Type B pancreatic cell (in vitro differentiated cells): ENCODE measurements around the gene ALKBH1. TPM values are rescaled to one million over a fixed set of nuclear protein-coding genes. Genes with fewer than 3 reads are reported as not detected.
A peak's percentile ranks its signal among the peaks of the same experiment; 100 is the strongest.

Experiments
- DNase-seq: peaks from one replicate; pipeline ENCODE4 v3.0.0; 2021; ENCODE audit warnings: mixed read lengths; ENCODE audit not compliant: unreplicated experiment; ENCODE audit errors: extremely low spot score
- H3K27ac Mint-ChIP-seq: 2 replicates; pipeline ENCODE4 v1.8.0; 2021; ENCODE audit warnings: mild to moderate bottlenecking, mixed read lengths
- H3K27me3 Mint-ChIP-seq: 2 replicates; pipeline ENCODE4 v1.8.0; 2021; ENCODE audit warnings: mixed read lengths
- H3K36me3 Mint-ChIP-seq: 2 replicates; pipeline ENCODE4 v1.8.0; 2021; ENCODE audit warnings: mixed read lengths
- H3K4me1 Mint-ChIP-seq: one replicate; pipeline ENCODE4 v1.8.0; 2021; ENCODE audit warnings: mixed read lengths; ENCODE audit not compliant: unreplicated experiment
- H3K4me3 Mint-ChIP-seq: 2 replicates; pipeline ENCODE4 v1.8.0; 2021; ENCODE audit warnings: mild to moderate bottlenecking, mixed read lengths
- H3K9me3 Mint-ChIP-seq: 2 replicates; pipeline ENCODE4 v1.8.0; 2021; ENCODE audit warnings: mixed read lengths
- total RNA-seq: library from RNA; stranded (reverse); gene quantifications from 2 replicates; pipeline ENCODE4 v1.2.1, GENCODE V29; 2021; ENCODE audit warnings: low replicate concordance
- TF ChIP-seq, protein P1 (sequence below): fragments of 200-600 bp; sonication (generic); conservative IDR thresholded peaks from 2 replicates; pipeline ENCODE4 v1.5.0; 2021; ENCODE audit warnings: antibody characterized with exemption, mild to moderate bottlenecking

The ALKBH1 gene
- total RNA-seq, 1 donor from 2014 or later, result 14.5 TPM

DNA sequence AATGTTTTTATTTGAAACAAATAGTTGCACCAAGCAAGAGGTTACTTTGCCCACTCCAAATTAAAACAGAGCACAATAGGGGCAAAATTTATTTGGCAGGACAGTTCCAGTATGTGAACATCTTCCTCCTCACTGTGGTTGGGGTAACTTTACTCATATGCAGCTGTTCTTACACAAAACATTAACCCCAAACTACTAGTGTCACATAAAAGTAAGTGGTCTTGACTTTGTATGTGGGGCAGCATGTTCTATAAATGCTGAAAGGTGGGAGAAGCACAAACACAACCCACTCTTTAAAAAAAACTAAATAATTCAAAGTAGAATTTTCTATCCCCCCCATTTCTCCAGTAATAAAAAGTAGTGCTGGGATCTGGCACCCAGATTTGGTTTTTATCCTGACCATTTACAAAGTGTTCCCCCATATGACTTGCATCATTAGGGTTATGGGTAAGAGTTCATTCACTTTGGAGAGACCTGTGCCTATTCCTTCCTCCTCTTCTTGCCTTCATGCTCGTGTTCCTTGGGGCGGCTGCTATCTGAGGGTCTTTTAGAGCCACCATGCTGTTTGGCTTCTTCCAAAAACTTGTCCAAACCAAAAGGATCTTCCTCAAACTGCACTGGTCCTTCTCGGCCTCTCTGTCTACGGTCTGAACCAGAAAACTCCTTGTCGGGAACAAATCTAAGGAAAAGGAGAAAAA is 9.9 kb upstream of the ALKBH1 start:
- TF ChIP-seq, protein P1, sequence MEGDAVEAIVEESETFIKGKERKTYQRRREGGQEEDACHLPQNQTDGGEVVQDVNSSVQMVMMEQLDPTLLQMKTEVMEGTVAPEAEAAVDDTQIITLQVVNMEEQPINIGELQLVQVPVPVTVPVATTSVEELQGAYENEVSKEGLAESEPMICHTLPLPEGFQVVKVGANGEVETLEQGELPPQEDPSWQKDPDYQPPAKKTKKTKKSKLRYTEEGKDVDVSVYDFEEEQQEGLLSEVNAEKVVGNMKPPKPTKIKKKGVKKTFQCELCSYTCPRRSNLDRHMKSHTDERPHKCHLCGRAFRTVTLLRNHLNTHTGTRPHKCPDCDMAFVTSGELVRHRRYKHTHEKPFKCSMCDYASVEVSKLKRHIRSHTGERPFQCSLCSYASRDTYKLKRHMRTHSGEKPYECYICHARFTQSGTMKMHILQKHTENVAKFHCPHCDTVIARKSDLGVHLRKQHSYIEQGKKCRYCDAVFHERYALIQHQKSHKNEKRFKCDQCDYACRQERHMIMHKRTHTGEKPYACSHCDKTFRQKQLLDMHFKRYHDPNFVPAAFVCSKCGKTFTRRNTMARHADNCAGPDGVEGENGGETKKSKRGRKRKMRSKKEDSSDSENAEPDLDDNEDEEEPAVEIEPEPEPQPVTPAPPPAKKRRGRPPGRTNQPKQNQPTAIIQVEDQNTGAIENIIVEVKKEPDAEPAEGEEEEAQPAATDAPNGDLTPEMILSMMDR, result no peak
- Mint-ChIP-seq H3K4me3 (no peak overlapping the region), H3K9me3 (no peaks in the 10 kb centered on the region), H3K27me3 (no peaks in the 10 kb centered on the region), H3K4me1 (no peaks in the 10 kb centered on the region), H3K36me3 (peaks cover 37% of the 10 kb centered on the region), H3K27ac (no peak overlapping the region)
- DNase-seq, result no peak

- TF ChIP-seq, protein P1, result no peak
- no peaks in the 10 kb centered on the region for H3K9me3 Mint-ChIP-seq
- no peak overlapping the region for H3K4me3 Mint-ChIP-seq
- peaks cover 7% of the 10 kb centered on the region for H3K4me1 Mint-ChIP-seq
- DNase-seq, result no peak
- no peak overlapping the region for H3K27ac Mint-ChIP-seq
- no peaks in the 10 kb centered on the region for H3K27me3 Mint-ChIP-seq
- peaks cover 29% of the 10 kb centered on the region for H3K36me3 Mint-ChIP-seq
Measured at GRCh38 chr14:77714926-77715325, 7.1 kb upstream of the ALKBH1 start.

- TF ChIP-seq, protein P1, result no peak
- no peaks in the 10 kb centered on the region for H3K27me3 Mint-ChIP-seq
- H3K4me3 Mint-ChIP-seq, result peak overlapping the region; percentile 63
- DNase-seq, result no peak
- H3K36me3 Mint-ChIP-seq, result peaks cover 14% of the 10 kb centered on the region
- H3K4me1 Mint-ChIP-seq, result peaks cover 30% of the 10 kb centered on the region
- peak overlapping the region; percentile 21 for H3K27ac Mint-ChIP-seq
- H3K9me3 Mint-ChIP-seq, result no peaks in the 10 kb centered on the region
Measured at GRCh38 chr14:77710364-77710763, 2.5 kb upstream of the ALKBH1 start.

DNA sequence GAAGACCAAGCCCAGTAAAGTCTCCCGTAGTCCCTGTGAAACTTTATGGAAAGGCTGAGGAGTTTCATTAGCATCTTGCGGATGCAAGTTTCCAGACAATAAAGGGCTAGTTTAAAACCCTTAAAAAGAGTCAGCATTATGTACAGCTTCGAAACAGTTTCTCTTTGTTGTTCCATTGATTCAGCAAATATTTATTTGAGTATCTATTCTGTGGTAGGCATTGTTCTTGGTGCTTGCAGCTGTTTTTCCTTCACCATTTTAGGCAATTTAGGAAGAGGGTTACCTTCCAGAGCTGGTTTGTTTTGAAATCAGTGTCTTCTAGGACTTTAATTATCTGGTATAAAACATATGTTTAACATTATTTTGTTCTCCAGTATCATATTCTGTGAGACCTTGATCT is 1.6 kb upstream of the ALKBH1 start:
- Mint-ChIP-seq H3K27ac (peak overlapping the region; percentile 21), H3K9me3 (no peaks in the 10 kb centered on the region), H3K36me3 (peaks cover 5% of the 10 kb centered on the region), H3K27me3 (no peaks in the 10 kb centered on the region), H3K4me1 (peaks cover 30% of the 10 kb centered on the region), H3K4me3 (peak overlapping the region; percentile 93)
- DNase-seq, result no peak
- TF ChIP-seq, protein P1, result no peak

DNA sequence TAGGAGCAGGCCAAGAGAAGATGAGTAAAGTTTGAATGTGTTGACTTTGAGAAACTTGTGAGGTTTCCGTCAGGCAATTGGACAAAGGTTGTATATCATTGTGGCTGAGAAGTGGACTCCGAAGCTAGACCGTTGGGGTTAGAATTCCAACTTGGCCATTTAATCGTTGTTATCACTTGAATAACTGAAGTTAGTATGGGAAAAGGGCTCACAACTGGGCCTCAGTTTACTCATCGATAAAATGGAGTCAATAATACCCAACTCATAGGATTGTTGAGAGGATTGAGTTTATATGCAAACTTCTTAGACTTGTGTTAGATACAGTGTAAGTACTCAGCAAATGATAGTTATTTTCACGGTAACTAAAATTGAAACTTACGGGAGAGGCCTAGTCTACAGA is 926 bp upstream of the ALKBH1 start:
- TF ChIP-seq, protein P1, result no peak
- DNase-seq, result no peak
- H3K4me3 Mint-ChIP-seq, result peak overlapping the region; percentile 93
- peaks cover 10% of the 10 kb centered on the region for H3K36me3 Mint-ChIP-seq
- H3K9me3 Mint-ChIP-seq, result no peaks in the 10 kb centered on the region
- peak overlapping the region; percentile 85 for H3K27ac Mint-ChIP-seq
- H3K4me1 Mint-ChIP-seq, result peaks cover 30% of the 10 kb centered on the region
- no peaks in the 10 kb centered on the region for H3K27me3 Mint-ChIP-seq
